Liver (tissue), 9 donors: ENCODE results near the gene ITPK1. TPM values are rescaled to one million over a fixed set of nuclear protein-coding genes. Genes with fewer than 3 reads are reported as not detected.

Experiments used
- DNase-seq: peaks from one replicate; pipeline ENCODE4 v3.0.0-alpha.2; 2017; ENCODE audit warnings: low spot score
- H3K27ac ChIP-seq, 2 donors: one replicate each; pipeline ENCODE4 v1.7.0; 2013; ENCODE audit warnings: inconsistent platforms in 2 of 2, low read length in 2 of 2, control low read depth in 1 of 2, low read depth in 1 of 2, mild to moderate bottlenecking in 1 of 2
- H3K27me3 ChIP-seq, 4 donors: one replicate each; pipeline versions ENCODE4 v1.6.1 to v1.7.0; 2013; ENCODE audit warnings: low read length in 3 of 4, inconsistent platforms in 1 of 4, mild to moderate bottlenecking in 1 of 4, moderate library complexity in 1 of 4; ENCODE audit not compliant: control insufficient read depth in 4 of 4, insufficient read depth in 4 of 4
- H3K36me3 ChIP-seq, 4 donors: one replicate each; pipeline versions ENCODE4 v1.6.1 to v1.7.0; 2013; ENCODE audit warnings: low read length in 3 of 4, mild to moderate bottlenecking in 3 of 4, low read depth in 1 of 4, moderate library complexity in 1 of 4; ENCODE audit not compliant: control insufficient read depth in 4 of 4, insufficient read depth in 3 of 4
- H3K4me1 ChIP-seq, 4 donors: one replicate each; pipeline versions ENCODE4 v1.6.1 to v1.7.0; 2013; ENCODE audit warnings: low read length in 3 of 4, mild to moderate bottlenecking in 3 of 4, moderate library complexity in 1 of 4; ENCODE audit not compliant: control insufficient read depth in 4 of 4, insufficient read depth in 4 of 4
- H3K4me3 ChIP-seq, 3 donors: one replicate each; pipeline versions ENCODE4 v1.6.1 to v1.7.0; 2013; ENCODE audit warnings: low read length in 3 of 3, control low read depth in 1 of 3, low read depth in 1 of 3, mild to moderate bottlenecking in 1 of 3
- H3K9ac ChIP-seq, 2 donors: one replicate each; pipeline ENCODE4 v1.7.0; 2013; ENCODE audit warnings: low read length in 2 of 2, mild to moderate bottlenecking in 2 of 2, moderate library complexity in 2 of 2, control low read depth in 1 of 2, low read depth in 1 of 2
- H3K9me3 ChIP-seq, 4 donors: one replicate each; pipeline versions ENCODE4 v1.6.1 to v1.7.0; 2013; ENCODE audit warnings: low read length in 3 of 4; ENCODE audit not compliant: control insufficient read depth in 4 of 4
- CTCF ChIP-seq: fragments of 150-350 bp; IDR thresholded peaks from 2 replicates; pipeline ENCODE4 v1.5.1; 2017; ENCODE audit warnings: improper control_type of control experiment, low read depth, low read length; ENCODE audit not compliant: missing input control
- FOXA1 ChIP-seq: IDR thresholded peaks from 2 replicates; pipeline ENCODE4 v1.6.1; 2016; ENCODE audit warnings: antibody characterized with exemption
- FOXA2 ChIP-seq: IDR thresholded peaks from 2 replicates; pipeline ENCODE4 v1.6.1; 2016; ENCODE audit warnings: antibody characterized with exemption
- GABPA ChIP-seq, 2 donors: IDR thresholded peaks in 1 of 2; conservative IDR thresholded peaks in 1 of 2; 2 replicates each; pipeline ENCODE4 v1.6.1; 2016; ENCODE audit warnings: antibody characterized with exemption in 2 of 2, mild to moderate bottlenecking in 1 of 2, moderate library complexity in 1 of 2
- HNF4A ChIP-seq, 2 donors: conservative IDR thresholded peaks; 2 replicates each; pipeline ENCODE4 v1.6.1; 2016; ENCODE audit warnings: antibody characterized with exemption in 2 of 2, mild to moderate bottlenecking in 2 of 2
- JUND ChIP-seq, 2 donors: IDR thresholded peaks; 2 replicates each; pipeline ENCODE4 v1.6.1; 2016; ENCODE audit warnings: antibody characterized with exemption in 2 of 2
- NR2F2 ChIP-seq: IDR thresholded peaks from 2 replicates; pipeline ENCODE4 v1.6.1; 2016; ENCODE audit warnings: antibody characterized with exemption
- RAD21 ChIP-seq, 2 donors: IDR thresholded peaks; 2 replicates each; pipeline ENCODE4 v1.6.1; 2016; ENCODE audit warnings: antibody characterized with exemption in 2 of 2, mild to moderate bottlenecking in 2 of 2
- REST ChIP-seq: IDR thresholded peaks from 2 replicates; pipeline ENCODE4 v1.6.1; 2016; ENCODE audit warnings: antibody characterized with exemption, mild to moderate bottlenecking
- SP1 ChIP-seq: IDR thresholded peaks from 2 replicates; pipeline ENCODE4 v1.6.1; 2018; ENCODE audit warnings: antibody characterized with exemption, mild to moderate bottlenecking
- YY1 ChIP-seq: IDR thresholded peaks from 2 replicates; pipeline ENCODE4 v1.6.1; 2016; ENCODE audit warnings: antibody characterized with exemption, mild to moderate bottlenecking
- WGBS: extraction: QIAGEN DNeasy Blood & Tissue Kit; methylation state at CpG from one replicate; pipeline ENCODE4 v1.1.7; 2013; 5-methylcytosine and 5-hydroxymethylcytosine counted together
- polyA plus RNA-seq, 2 donors: library from polyadenylated mRNA; stranded (reverse) in 1 of 2; unstranded in 1 of 2; fragments of 200-250 nt in 1 of 2; fragments of >200 nt in 1 of 2; fragmentation: Nextera tagmentation in 1 of 2; extraction: Ambion mirVana in 1 of 2; gene quantifications; one replicate each; pipeline versions ENCODE4 v1.2.1 to v1.2.3, GENCODE V29; 2013 to 2015
- total RNA-seq, 2 donors: library from RNA; depleted of rRNA; stranded (reverse); fragments of >200 nt; gene quantifications; one replicate each; pipeline ENCODE4 v1.2.3, GENCODE V29; 2014
- TF ChIP-seq, protein P1 (sequence below): IDR thresholded peaks from 2 replicates; pipeline ENCODE4 v1.6.1; 2016; ENCODE audit warnings: antibody characterized with exemption
- donor health status: healthy.
- donor health status: healthy.
- donor health status: healthy.
- donor health status: healthy.
- donor health status: healthy.

Gene ITPK1
- total and polyA plus RNA-seq, 4 donors, result 9.0 to 41.2 (median 20.4) TPM

GRCh38 chr14:93029911-93030508 lies 85.7 kb downstream of the ITPK1 start:
- H3K4me1 ChIP-seq, result peaks cover 9 to 34% (median 20%) of the 10 kb centered on the region in 4 donors
- no peak for TF ChIP-seq SP1
- no peak for TF ChIP-seq FOXA1
- TF ChIP-seq FOXA2, result no peak
- TF ChIP-seq, protein P1, sequence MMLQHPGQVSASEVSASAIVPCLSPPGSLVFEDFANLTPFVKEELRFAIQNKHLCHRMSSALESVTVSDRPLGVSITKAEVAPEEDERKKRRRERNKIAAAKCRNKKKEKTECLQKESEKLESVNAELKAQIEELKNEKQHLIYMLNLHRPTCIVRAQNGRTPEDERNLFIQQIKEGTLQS, result no peak
- no peak for TF ChIP-seq REST
- no peak for TF ChIP-seq YY1
- TF ChIP-seq GABPA (IDR thresholded peaks at IDR 0.05 in 1 of 2, conservative IDR thresholded peaks at IDR 0.05 in 1 of 2), result no peak
- no peak for TF ChIP-seq CTCF
- TF ChIP-seq NR2F2, result no peak
- TF ChIP-seq RAD21 (IDR thresholded peaks at IDR 0.05), result no peak
- TF ChIP-seq JUND (IDR thresholded peaks at IDR 0.05), result no peak
- H3K27ac ChIP-seq, result no peak overlapping the region
- H3K9me3 ChIP-seq, result no peaks in the 10 kb centered on the region
- no peak for DNase-seq
- no peaks in the 10 kb centered on the region for H3K36me3 ChIP-seq
- no peak overlapping the region for H3K9ac ChIP-seq
- no peak overlapping the region for H3K4me3 ChIP-seq
- no peaks in the 10 kb centered on the region for H3K27me3 ChIP-seq
- WGBS, result 97% methylated on average over 8 of the region's 8 CpGs

GRCh38 chr14:93029417-93029816 lies 86.3 kb downstream of the ITPK1 start:
- Histone ChIP-seq H3K27ac (no peak overlapping the region), H3K27me3 (no peaks in the 10 kb centered on the region), H3K9me3 (no peaks in the 10 kb centered on the region), H3K4me1 (peaks cover 9 to 30% (median 18%) of the 10 kb centered on the region in 4 donors), H3K36me3 (no peaks in the 10 kb centered on the region), H3K9ac (no peak overlapping the region), H3K4me3 (no peak overlapping the region)
- DNase-seq, result no peak
- TF ChIP-seq JUND (IDR thresholded peaks at IDR 0.05) (no peak), FOXA2 (no peak), HNF4A (conservative IDR thresholded peaks at IDR 0.05) (no peak)
- WGBS, result 94% methylated on average over 5 of the region's 5 CpGs

DNA sequence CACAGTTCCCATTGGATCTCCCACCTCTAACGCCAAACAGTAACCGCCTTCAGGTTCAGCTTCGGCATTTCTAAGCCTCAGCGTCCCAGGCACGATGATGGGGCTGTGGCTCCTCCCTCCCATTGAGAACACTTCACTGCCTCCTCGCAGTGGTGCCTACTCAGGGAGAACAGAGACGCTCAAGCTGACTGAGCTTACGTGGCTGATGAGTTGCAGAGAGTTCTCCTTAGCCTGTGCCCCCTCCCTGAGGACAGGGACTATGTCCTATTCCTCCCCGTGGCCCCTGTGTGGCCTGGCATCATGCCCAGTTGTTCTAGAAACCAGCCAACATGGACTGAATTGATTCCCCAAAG lies 87.0 kb downstream of the ITPK1 start:
- WGBS, result 79% methylated on average over 9 of the region's 9 CpGs
- peak in 1 of 2 donors; percentile 22 for TF ChIP-seq HNF4A (conservative IDR thresholded peaks at IDR 0.05)
- TF ChIP-seq, protein P1, result no peak

More for the DNA sequence above, 87.0 kb downstream of the ITPK1 start:
- Histone ChIP-seq H3K9me3 (no peaks in the 10 kb centered on the region), H3K27ac (no peak overlapping the region), H3K27me3 (no peaks in the 10 kb centered on the region), H3K4me1 (peaks cover 9 to 27% (median 16%) of the 10 kb centered on the region in 4 donors), H3K9ac (no peak overlapping the region), H3K4me3 (no peak overlapping the region), H3K36me3 (no peaks in the 10 kb centered on the region)
- DNase-seq, result no peak
